ENCODE data around the gene BANP. TPM values are rescaled to one million over a fixed set of nuclear protein-coding genes. Genes with fewer than 3 reads are reported as not detected.
"Not testable (repeated sequence)": the region's sequence is repeated elsewhere in the genome, so short reads cannot be mapped to it uniquely, and the experiment has no call there.

Gene BANP
- total and polyA plus RNA-seq, 2 of the 8 experiments (the other 6 are each of a cell fraction or from before 2014, with no cell fraction given) = 25.8 to 39.8 TPM

DNA sequence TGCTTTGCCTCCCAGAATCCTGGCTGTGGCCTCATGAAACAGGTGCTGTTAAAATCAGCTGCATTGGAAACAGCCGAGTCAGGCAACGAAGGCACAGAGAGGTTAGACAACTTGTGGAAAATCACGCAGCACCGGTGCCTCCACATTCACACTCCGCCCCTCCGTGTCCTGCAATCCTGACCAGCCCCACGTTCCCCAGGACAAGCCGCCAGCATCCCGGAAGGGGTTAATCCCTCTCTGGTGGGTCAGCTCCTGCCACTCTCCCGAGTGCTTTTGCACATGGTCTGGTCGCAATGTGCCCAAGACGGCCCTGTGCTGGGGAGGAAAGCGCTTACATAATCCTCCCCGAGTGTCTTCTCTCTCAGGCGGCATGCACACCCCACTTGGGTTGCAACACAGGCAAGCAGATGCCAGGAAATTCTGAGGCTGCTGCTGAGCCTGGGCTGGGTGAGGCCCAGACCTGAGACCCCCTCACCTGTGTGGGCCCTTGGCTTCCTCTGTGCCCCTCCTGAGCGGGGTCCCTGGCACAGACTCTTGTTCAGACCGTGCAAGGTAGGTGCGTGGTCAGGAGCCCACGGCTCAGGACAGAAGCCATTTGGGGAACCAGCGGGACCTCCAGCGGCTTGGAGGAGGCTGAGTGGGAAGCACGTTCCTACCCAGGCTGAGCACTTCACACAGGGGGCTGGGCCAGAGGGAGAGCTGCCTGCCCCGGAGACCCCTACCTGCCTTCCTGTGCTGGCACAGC lies 138.6 kb downstream of the BANP start:
- H4K5ac ChIP-seq (ENCODE audit: insufficient read length, low read depth, low read length); H3K27ac ChIP-seq (ENCODE audit: low read depth, low read length); H3K9ac ChIP-seq (replicated peaks in 1 of 4; ENCODE audit: extremely low read depth in 1 of 4, low read depth in 3 of 4, low read length in 3 of 4); H3K27me3 ChIP-seq (replicated peaks in 1 of 4; ENCODE audit: control insufficient read depth in 3 of 4, extremely low read depth in 1 of 4, insufficient read depth in 3 of 4, low read length in 3 of 4); H3K4me3 ChIP-seq (ENCODE audit: extremely low read depth in 1 of 4, insufficient read depth in 2 of 4, low read depth in 3 of 4, low read length in 4 of 4); H3K9me3 ChIP-seq (ENCODE audit: insufficient read depth in 2 of 2, low read depth in 1 of 2, low read length in 1 of 2); H3K23me2 ChIP-seq (ENCODE audit: low read depth, low read length); H4K91ac ChIP-seq (replicated peaks; ENCODE audit: insufficient read length, low read length); H3K4ac ChIP-seq (replicated peaks; ENCODE audit: insufficient read length, low read depth, low read length); DNase-seq (ENCODE audit: low read depth in 1 of 2, low spot score in 2 of 2); H2BK15ac ChIP-seq (ENCODE audit: low read length); H3K14ac ChIP-seq (ENCODE audit: insufficient read length); H3K4me1 ChIP-seq (replicated peaks in 1 of 4; ENCODE audit: control insufficient read depth in 3 of 4, insufficient read depth in 4 of 4, low read length in 3 of 4); H3K79me1 ChIP-seq (ENCODE audit: low read depth, low read length); H2AK5ac ChIP-seq (ENCODE audit: low read depth, low read length); H3K23ac ChIP-seq (ENCODE audit: insufficient read length); H3K36me3 ChIP-seq (ENCODE audit: control insufficient read depth in 2 of 4, insufficient read depth in 4 of 4, low read length in 3 of 4); H2BK120ac ChIP-seq (replicated peaks; ENCODE audit: low read depth, low read length); CTCF ChIA-PET (ENCODE audit: partially characterized antibody); H2AFZ ChIP-seq (ENCODE audit: low read length); H3K79me2 ChIP-seq (ENCODE audit: control insufficient read depth in 1 of 2, insufficient read depth in 2 of 2, low read length in 2 of 2); H3K4me2 ChIP-seq (ENCODE audit: insufficient read depth in 1 of 2, low read depth in 2 of 2, low read length in 2 of 2); POLR2A ChIA-PET (ENCODE audit: partially characterized antibody); H2BK20ac ChIP-seq (ENCODE audit: low read length); H2BK12ac ChIP-seq (ENCODE audit: low read depth, low read length); H3K18ac ChIP-seq (ENCODE audit: extremely low read depth, low read length); H4K8ac ChIP-seq (ENCODE audit: extremely low read depth, insufficient read depth, low read length); H2BK5ac ChIP-seq (ENCODE audit: low read depth, low read length); H3K56ac ChIP-seq (replicated peaks; ENCODE audit: insufficient read length, low read depth, low read length); H4K20me1 ChIP-seq (replicated peaks in 1 of 2; ENCODE audit: control insufficient read depth in 1 of 2, insufficient read depth in 2 of 2, low read length in 2 of 2); FAIRE-seq: not testable (repeated sequence)
- WGBS, 2 experiments (ENCODE audit: extremely low coverage in 1 of 2, insufficient coverage in 1 of 2, insufficient read length in 1 of 2, insufficient replicate concordance in 2 of 2, low coverage in 1 of 2, low lambda C conversion rate in 2 of 2, missing lambda C conversion rate in 1 of 2) = 90% methylated on average over 17 of the region's 23 CpGs; no CpG with 5 or more reads in 1 of the 2 experiments
